ENCODE measurements around the gene PSMC5. TPM values are rescaled to one million over a fixed set of nuclear protein-coding genes. Genes with fewer than 3 reads are reported as not detected.

PSMC5 gene
- total and polyA plus RNA-seq, 2 donors (not counting 3 experiments of a cell fraction or from before 2014, with no cell fraction given), result 179 to 236 TPM

DNA sequence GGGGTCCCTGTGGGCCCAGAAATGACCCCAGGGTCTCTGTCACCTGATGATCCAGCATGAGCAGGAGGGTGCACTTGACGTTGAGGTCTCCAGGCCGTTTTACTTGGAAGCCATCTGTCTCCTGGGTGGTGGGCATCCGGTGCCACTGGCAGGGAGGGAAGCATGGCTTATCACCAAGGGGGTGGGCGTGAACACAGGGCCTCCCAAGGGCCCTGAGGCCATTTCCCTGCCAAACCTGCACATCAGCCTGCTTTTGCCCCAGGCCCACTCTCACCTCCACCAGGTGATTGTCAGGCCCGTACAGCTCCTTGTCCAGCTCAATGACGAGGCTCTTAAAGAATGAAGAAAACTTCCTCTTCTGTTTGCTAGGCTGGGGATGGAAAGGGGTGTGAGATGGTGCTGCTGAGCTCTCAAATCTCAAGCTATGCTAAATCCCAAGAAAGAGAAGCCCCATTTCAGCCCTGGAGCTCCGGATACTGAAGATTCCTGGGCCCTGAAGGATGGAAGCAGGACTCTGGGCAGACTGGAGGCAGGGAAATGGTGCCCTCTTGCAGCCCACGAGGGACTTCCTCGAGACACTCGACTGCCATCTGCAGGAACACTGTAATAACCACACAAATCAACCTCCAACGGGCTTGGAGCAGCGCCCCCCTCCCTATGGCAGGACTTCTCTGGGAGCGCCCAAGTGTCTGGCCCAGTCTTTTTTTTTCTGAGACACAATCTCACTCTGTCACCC, 7.4 kb downstream of the PSMC5 start:
- CTCF ChIA-PET, result interaction anchor here (1.1 to 1.8 kb wide), 6 partner anchors 8 to 409 kb away, joined by 3 to 7 read pairs (median 6); no protein-coding TSS in a partner anchor
- POLR2A ChIA-PET, result no interaction called here
- BruUV-seq (replicated peaks), result no TSS peak

More for the DNA sequence above, 7.4 kb downstream of the PSMC5 start:
- Histone ChIP-seq H3K36me3 (ENCODE audit: control insufficient read depth in 2 of 2, extremely low read depth in 1 of 2, insufficient read depth in 2 of 2, low read length in 2 of 2) (peaks cover 23 to 51% of the 10 kb centered on the region in 2 experiments), H3K27me3 (ENCODE audit: control insufficient read depth in 2 of 2, insufficient read depth in 2 of 2, low read length in 2 of 2) (no peaks in the 10 kb centered on the region), H3K4me2 (ENCODE audit: insufficient read depth, low read length) (no peak overlapping the region), H4K20me1 (replicated peaks; ENCODE audit: control insufficient read depth, extremely low read depth, insufficient read depth, low read length) (no peaks in the 10 kb centered on the region), H3K9ac (replicated peaks; ENCODE audit: extremely low read depth, insufficient read depth, low read length) (no peak overlapping the region), H3K4me1 (ENCODE audit: control insufficient read depth, extremely low read depth, insufficient read depth, low read length) (no peaks in the 10 kb centered on the region), H3K9me3 (replicated peaks; ENCODE audit: control insufficient read depth, insufficient read depth, low read length) (no peaks in the 10 kb centered on the region), H3K9me1 (replicated peaks; ENCODE audit: control insufficient read depth, extremely low read depth, insufficient read depth, low read length) (no peaks in the 10 kb centered on the region), H3K79me2 (ENCODE audit: control insufficient read depth, insufficient read depth, low read length) (peaks cover 23% of the 10 kb centered on the region), H2AFZ (ENCODE audit: low read depth, low read length) (no peak overlapping the region), H3K4me3 (replicated peaks in 1 of 3; ENCODE audit: insufficient read depth in 1 of 3, low read depth in 1 of 3, low read length in 3 of 3) (no peak overlapping the region), H3K27ac (ENCODE audit: insufficient read depth, low read depth, low read length) (no peak overlapping the region)
- FAIRE-seq (peak; percentile 80), DNase-seq (ENCODE audit: low read depth, low spot score) (peak; percentile 83)
- dilution Hi-C loops (cut with MboI; ENCODE audit: extremely low pct_ligation_motif_present, low sequenced_read_pairs) (no loop called here), intact Hi-C loops (cut with micrococcal nuclease) (loop anchor here (2.0 kb wide), 1 partner anchor 136 kb away; no protein-coding TSS in a partner anchor)
- TF ChIP-seq, protein P1, sequence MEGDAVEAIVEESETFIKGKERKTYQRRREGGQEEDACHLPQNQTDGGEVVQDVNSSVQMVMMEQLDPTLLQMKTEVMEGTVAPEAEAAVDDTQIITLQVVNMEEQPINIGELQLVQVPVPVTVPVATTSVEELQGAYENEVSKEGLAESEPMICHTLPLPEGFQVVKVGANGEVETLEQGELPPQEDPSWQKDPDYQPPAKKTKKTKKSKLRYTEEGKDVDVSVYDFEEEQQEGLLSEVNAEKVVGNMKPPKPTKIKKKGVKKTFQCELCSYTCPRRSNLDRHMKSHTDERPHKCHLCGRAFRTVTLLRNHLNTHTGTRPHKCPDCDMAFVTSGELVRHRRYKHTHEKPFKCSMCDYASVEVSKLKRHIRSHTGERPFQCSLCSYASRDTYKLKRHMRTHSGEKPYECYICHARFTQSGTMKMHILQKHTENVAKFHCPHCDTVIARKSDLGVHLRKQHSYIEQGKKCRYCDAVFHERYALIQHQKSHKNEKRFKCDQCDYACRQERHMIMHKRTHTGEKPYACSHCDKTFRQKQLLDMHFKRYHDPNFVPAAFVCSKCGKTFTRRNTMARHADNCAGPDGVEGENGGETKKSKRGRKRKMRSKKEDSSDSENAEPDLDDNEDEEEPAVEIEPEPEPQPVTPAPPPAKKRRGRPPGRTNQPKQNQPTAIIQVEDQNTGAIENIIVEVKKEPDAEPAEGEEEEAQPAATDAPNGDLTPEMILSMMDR (IDR thresholded peaks at IDR 0.05; ENCODE audit: extremely low read depth in 1 of 2, insufficient read depth in 1 of 2, low read depth in 1 of 2, low read length in 2 of 2), result peak; percentile 51 to 76
- TF ChIP-seq POLR2AphosphoS5 (IDR thresholded peaks at IDR 0.05; ENCODE audit: insufficient read depth, low read depth, low read length) (peak; percentile 46), EZH2 (IDR thresholded peaks at IDR 0.05; ENCODE audit: borderline replicate concordance, low read depth, low read length, severe bottlenecking) (no peak), MYC (IDR thresholded peaks at IDR 0.05; ENCODE audit: low read depth, low read length) (peak; percentile 13)
